22Rv1 (cell line): ENCODE measurements around the gene DPH1.

Experiments
- ZFX ChIP-seq: fragments of 450-650 bp; IDR thresholded peaks from 2 replicates; pipeline ENCODE4 v1.6.1; 2017; ENCODE audit warnings: antibody characterized with exemption, borderline replicate concordance
- TF ChIP-seq, protein P1 (sequence below): fragments of 450-650 bp; IDR thresholded peaks from 2 replicates; pipeline ENCODE4 v1.5.1; 2017; ENCODE audit warnings: mild to moderate bottlenecking

DNA sequence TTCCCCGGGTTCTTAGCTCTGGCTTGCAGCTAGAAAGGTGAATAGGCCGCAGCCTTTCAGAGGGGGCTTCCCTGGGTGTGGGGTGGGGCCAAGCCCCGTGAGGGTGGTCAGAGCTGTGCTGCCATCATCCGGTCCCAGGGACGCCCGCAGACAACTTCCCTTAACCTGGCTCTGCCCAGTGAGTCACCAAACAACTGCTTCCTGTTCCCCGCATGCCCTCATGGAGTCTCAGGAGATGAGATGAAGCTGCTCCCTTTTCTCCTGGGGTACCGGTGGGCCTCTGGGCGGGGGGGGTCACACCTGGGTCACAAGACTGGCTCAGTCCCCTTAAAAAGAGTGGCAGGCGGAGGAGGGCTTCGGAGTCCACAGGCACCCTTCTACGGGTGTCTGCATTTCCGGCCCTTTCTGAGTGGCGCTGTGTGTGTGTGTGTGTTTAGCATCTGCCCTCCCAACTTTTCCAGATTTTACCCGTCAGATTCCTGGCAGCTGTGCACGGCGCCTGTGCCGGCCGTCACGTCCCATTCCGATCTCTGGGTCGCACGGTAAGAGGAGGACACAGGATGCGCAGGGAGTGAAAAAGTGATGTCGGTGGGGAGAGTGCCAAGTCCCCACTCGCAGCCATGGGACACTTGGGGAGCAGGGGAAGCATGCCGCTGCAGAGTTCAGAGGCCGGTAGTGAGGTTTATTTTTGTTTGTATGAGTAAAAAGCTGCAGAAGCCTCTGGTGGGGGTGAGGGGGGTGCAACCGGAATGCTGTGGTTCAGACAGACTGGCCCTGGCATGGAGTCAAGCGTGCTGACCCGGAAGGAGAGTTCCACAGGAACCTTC, 41.7 kb downstream of the DPH1 start:
- TF ChIP-seq, protein P1, sequence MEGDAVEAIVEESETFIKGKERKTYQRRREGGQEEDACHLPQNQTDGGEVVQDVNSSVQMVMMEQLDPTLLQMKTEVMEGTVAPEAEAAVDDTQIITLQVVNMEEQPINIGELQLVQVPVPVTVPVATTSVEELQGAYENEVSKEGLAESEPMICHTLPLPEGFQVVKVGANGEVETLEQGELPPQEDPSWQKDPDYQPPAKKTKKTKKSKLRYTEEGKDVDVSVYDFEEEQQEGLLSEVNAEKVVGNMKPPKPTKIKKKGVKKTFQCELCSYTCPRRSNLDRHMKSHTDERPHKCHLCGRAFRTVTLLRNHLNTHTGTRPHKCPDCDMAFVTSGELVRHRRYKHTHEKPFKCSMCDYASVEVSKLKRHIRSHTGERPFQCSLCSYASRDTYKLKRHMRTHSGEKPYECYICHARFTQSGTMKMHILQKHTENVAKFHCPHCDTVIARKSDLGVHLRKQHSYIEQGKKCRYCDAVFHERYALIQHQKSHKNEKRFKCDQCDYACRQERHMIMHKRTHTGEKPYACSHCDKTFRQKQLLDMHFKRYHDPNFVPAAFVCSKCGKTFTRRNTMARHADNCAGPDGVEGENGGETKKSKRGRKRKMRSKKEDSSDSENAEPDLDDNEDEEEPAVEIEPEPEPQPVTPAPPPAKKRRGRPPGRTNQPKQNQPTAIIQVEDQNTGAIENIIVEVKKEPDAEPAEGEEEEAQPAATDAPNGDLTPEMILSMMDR: no peak
- TF ChIP-seq ZFX: no peak
